Measurements from ENCODE around the gene FAM13A.
A peak's percentile ranks its signal among the peaks of the same experiment; 100 is the strongest.

Gene FAM13A

DNA sequence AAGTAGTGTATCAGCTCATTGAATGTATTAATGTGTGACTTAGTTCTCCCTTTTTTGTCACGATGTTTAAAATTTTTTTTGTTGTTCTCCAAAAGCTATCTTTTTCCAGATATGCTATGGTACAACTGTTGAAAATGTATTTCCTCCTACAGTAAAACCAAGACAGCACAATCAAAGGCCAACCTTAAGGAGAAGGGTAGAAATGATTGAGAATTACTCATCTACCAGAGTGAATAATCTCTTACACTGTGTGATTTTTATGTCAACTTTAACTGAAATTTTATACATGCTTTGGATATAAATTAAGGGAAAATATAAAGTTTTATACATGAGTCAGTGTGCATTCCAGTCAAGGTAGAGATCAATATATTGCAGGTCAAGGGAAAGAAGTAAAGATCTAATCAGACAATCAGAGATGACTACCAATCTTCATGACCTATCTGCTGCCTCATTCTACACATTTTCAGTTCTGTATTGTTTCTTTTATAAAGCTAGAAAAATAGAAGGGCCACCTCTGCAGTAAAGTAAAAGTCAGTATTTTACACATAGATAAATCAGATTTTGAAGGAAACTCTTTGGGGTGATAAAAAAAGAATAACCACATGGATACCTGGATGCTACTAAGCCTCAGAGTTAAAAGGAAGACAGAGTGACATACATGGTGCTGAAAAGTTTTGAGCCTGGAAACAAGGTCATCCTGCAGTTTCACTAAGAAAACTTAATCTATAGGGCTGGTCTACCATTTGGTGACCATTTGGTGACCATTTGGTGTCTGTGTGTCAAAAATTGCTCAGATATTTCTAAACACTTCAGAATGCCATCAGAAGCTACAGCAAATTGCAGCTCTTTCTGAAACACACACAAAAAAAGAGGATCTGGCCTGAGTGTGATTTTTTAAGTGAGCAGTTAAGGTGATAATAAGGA lies 1.6 kb downstream of the FAM13A start:
- Histone ChIP-seq H3K18ac (ENCODE audit: low read length) (no peak overlapping the region), H4K91ac (ENCODE audit: low read depth, low read length, poor library complexity) (no peak overlapping the region), H3K27ac (replicated peaks; ENCODE audit: low read length) (no peak overlapping the region), H2BK120ac (ENCODE audit: low read depth, low read length) (no peak overlapping the region), H3K9ac (ENCODE audit: low read depth, low read length, poor library complexity) (no peak overlapping the region), H3K4me2 (ENCODE audit: insufficient read depth, low read length, poor library complexity, severe bottlenecking) (peak overlapping the region; percentile 60), H2BK5ac (ENCODE audit: low read length) (no peak overlapping the region), H3K79me1 (ENCODE audit: low read depth, low read length) (peaks cover 5% of the 10 kb centered on the region), H2BK12ac (ENCODE audit: low read length) (no peak overlapping the region), H3K9me3 (replicated peaks in 1 of 2; ENCODE audit: control insufficient read depth in 2 of 2, insufficient read depth in 1 of 2, low read depth in 1 of 2, low read length in 2 of 2) (peaks cover 0 to 17% of the 10 kb centered on the region in 2 donors), H2AK5ac (ENCODE audit: low read depth, low read length) (no peak overlapping the region), H3K4me3 (ENCODE audit: low read length in 2 of 2) (peak overlapping the region; percentile 53 to 61), H3K4me1 (ENCODE audit: control insufficient read depth in 2 of 2, insufficient read depth in 1 of 2, low read depth in 1 of 2, low read length in 2 of 2) (peaks cover 2% of the 10 kb centered on the region in 2 donors), H3K23ac (ENCODE audit: low read depth, low read length, poor library complexity) (no peak overlapping the region), H2AFZ (ENCODE audit: low read length) (no peak overlapping the region), H3K14ac (ENCODE audit: low read length) (no peak overlapping the region), H2BK15ac (ENCODE audit: low read length) (no peak overlapping the region), H3K4ac (ENCODE audit: low read length) (no peak overlapping the region), H4K8ac (ENCODE audit: low read depth, low read length) (no peak overlapping the region), H3K36me3 (replicated peaks in 1 of 2; ENCODE audit: control insufficient read depth in 2 of 2, insufficient read depth in 2 of 2, low read length in 2 of 2) (no peaks in the 10 kb centered on the region), H3K27me3 (ENCODE audit: control insufficient read depth in 3 of 3, insufficient read depth in 3 of 3, low read depth in 1 of 3, low read length in 3 of 3) (no peaks in the 10 kb centered on the region)
- no peak for DNase-seq (ENCODE audit: low spot score)
- no CpG with 5 or more reads among the region's 1 CpG for WGBS, 2 donors (ENCODE audit: extremely low coverage in 2 of 2, insufficient read length in 2 of 2, insufficient replicate concordance in 1 of 2)

DNA sequence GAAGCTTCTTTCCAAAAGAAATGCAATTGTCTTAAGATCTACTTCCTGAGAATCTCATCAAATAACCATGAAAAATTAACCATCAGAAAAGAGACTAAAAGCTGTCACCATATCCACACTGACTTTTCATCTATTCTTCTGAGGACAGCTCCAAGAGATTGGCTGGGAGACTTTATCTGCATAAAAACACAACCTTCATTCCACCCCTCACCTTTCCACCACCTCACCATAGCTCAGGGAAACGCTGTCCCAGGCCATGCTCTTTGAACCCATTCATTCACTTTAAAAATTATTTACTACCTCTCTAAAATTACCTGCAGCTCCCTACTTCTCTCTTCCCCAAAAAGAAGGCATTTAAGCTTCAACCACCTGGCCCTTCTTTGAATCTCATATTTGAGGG lies 2.4 kb downstream of the FAM13A start:
- Histone ChIP-seq H3K4me2 (ENCODE audit: insufficient read depth, low read length, poor library complexity, severe bottlenecking) (no peak overlapping the region), H3K9ac (ENCODE audit: low read depth, low read length, poor library complexity) (no peak overlapping the region), H3K23ac (ENCODE audit: low read depth, low read length, poor library complexity) (no peak overlapping the region), H3K36me3 (replicated peaks in 1 of 2; ENCODE audit: control insufficient read depth in 2 of 2, insufficient read depth in 2 of 2, low read length in 2 of 2) (no peaks in the 10 kb centered on the region), H2BK15ac (ENCODE audit: low read length) (no peak overlapping the region), H2BK120ac (ENCODE audit: low read depth, low read length) (no peak overlapping the region), H2BK12ac (ENCODE audit: low read length) (no peak overlapping the region), H3K27me3 (ENCODE audit: control insufficient read depth in 3 of 3, insufficient read depth in 3 of 3, low read depth in 1 of 3, low read length in 3 of 3) (no peaks in the 10 kb centered on the region), H2AFZ (ENCODE audit: low read length) (no peak overlapping the region), H3K14ac (ENCODE audit: low read length) (no peak overlapping the region), H3K4ac (ENCODE audit: low read length) (no peak overlapping the region), H3K9me3 (replicated peaks in 1 of 2; ENCODE audit: control insufficient read depth in 2 of 2, insufficient read depth in 1 of 2, low read depth in 1 of 2, low read length in 2 of 2) (peaks cover 0 to 17% of the 10 kb centered on the region in 2 donors), H3K18ac (ENCODE audit: low read length) (no peak overlapping the region), H4K91ac (ENCODE audit: low read depth, low read length, poor library complexity) (no peak overlapping the region), H3K79me1 (ENCODE audit: low read depth, low read length) (peaks cover 5% of the 10 kb centered on the region), H2BK5ac (ENCODE audit: low read length) (no peak overlapping the region), H3K4me3 (ENCODE audit: low read length in 2 of 2) (no peak overlapping the region), H4K8ac (ENCODE audit: low read depth, low read length) (no peak overlapping the region), H3K4me1 (ENCODE audit: control insufficient read depth in 2 of 2, insufficient read depth in 1 of 2, low read depth in 1 of 2, low read length in 2 of 2) (peaks cover 2% of the 10 kb centered on the region in 2 donors), H3K27ac (replicated peaks; ENCODE audit: low read length) (no peak overlapping the region), H2AK5ac (ENCODE audit: low read depth, low read length) (no peak overlapping the region)
- no peak for DNase-seq (ENCODE audit: low spot score)
- WGBS, 2 donors (ENCODE audit: extremely low coverage in 2 of 2, insufficient read length in 2 of 2, insufficient replicate concordance in 1 of 2) = no CpG with 5 or more reads among the region's 1 CpG

DNA sequence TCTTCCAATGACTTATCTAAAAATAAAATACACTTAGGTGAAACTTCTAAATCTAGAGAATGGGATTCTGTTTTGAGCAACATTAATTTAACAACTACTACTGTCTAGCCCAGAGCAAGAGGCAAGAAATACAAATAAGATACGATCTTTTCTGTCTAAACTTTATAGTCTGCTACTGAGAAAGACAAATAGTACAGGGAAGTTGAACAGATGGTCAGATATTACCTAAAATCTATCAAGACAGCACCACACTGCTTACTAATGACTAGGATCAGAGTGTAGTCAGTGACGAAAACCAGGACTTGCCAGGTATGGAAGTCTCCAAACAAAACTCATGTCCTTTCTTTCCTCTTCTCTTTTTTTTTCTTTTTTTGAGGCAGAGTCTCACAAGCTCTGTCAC lies 7.1 kb downstream of the FAM13A start:
- Histone ChIP-seq H3K79me1 (ENCODE audit: low read depth, low read length) (peaks cover 4% of the 10 kb centered on the region), H2AFZ (ENCODE audit: low read length) (no peak overlapping the region), H3K27me3 (ENCODE audit: control insufficient read depth in 3 of 3, insufficient read depth in 3 of 3, low read depth in 1 of 3, low read length in 3 of 3) (no peaks in the 10 kb centered on the region), H3K4ac (ENCODE audit: low read length) (no peak overlapping the region), H3K4me2 (ENCODE audit: insufficient read depth, low read length, poor library complexity, severe bottlenecking) (no peak overlapping the region), H3K4me3 (ENCODE audit: low read length in 2 of 2) (no peak overlapping the region), H3K18ac (ENCODE audit: low read length) (no peak overlapping the region), H2BK5ac (ENCODE audit: low read length) (no peak overlapping the region), H4K8ac (ENCODE audit: low read depth, low read length) (no peak overlapping the region), H3K14ac (ENCODE audit: low read length) (no peak overlapping the region), H4K91ac (ENCODE audit: low read depth, low read length, poor library complexity) (no peak overlapping the region), H3K27ac (replicated peaks; ENCODE audit: low read length) (no peak overlapping the region), H2BK120ac (ENCODE audit: low read depth, low read length) (no peak overlapping the region), H3K9me3 (replicated peaks in 1 of 2; ENCODE audit: control insufficient read depth in 2 of 2, insufficient read depth in 1 of 2, low read depth in 1 of 2, low read length in 2 of 2) (peaks cover 0 to 17% of the 10 kb centered on the region in 2 donors), H3K4me1 (ENCODE audit: control insufficient read depth in 2 of 2, insufficient read depth in 1 of 2, low read depth in 1 of 2, low read length in 2 of 2) (peaks cover 0 to 2% of the 10 kb centered on the region in 2 donors), H3K36me3 (replicated peaks in 1 of 2; ENCODE audit: control insufficient read depth in 2 of 2, insufficient read depth in 2 of 2, low read length in 2 of 2) (no peaks in the 10 kb centered on the region), H3K9ac (ENCODE audit: low read depth, low read length, poor library complexity) (no peak overlapping the region), H2BK15ac (ENCODE audit: low read length) (no peak overlapping the region), H2BK12ac (ENCODE audit: low read length) (no peak overlapping the region), H3K23ac (ENCODE audit: low read depth, low read length, poor library complexity) (no peak overlapping the region), H2AK5ac (ENCODE audit: low read depth, low read length) (no peak overlapping the region)
- no CpG with 5 or more reads among the region's 2 CpGs for WGBS, 2 donors (ENCODE audit: extremely low coverage in 2 of 2, insufficient read length in 2 of 2, insufficient replicate concordance in 1 of 2)
- DNase-seq (ENCODE audit: low spot score) = no peak

DNA sequence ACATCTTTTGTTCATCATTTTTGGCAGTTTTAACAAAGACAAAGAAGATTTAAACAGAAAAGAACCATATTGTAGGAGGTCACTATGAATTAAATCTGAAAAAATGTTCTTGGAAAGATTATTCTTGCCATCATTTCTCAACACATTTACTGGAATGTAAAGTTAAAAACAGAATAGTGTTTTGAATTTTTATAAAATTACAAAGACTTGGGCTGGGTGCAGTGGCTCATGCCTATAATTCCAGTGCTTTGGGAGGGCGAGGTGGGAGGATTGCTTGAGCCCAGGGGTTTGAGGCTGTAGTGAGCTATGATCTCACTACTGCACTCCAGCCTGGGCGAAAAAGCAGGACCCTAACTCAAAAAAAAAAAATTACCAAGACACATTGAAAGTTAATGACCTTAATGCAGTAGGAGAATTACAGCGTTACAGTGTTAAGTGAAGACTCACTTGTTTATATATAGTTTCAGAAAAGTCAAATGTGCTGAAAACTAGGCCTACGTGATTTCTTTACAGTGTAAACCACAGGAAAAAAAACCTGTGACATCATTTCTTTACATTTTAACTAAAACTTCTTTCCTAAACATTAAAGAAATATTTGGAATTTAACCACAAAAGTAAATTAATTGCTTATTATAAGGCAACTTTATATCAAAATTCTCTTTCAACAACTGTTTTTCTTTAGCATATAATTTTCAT lies 7.9 kb downstream of the FAM13A start:
- Histone ChIP-seq H3K23ac (ENCODE audit: low read depth, low read length, poor library complexity) (no peak overlapping the region), H3K4me1 (ENCODE audit: control insufficient read depth in 2 of 2, insufficient read depth in 1 of 2, low read depth in 1 of 2, low read length in 2 of 2) (no peaks in the 10 kb centered on the region), H2BK15ac (ENCODE audit: low read length) (no peak overlapping the region), H3K79me1 (ENCODE audit: low read depth, low read length) (peaks cover 4% of the 10 kb centered on the region), H2AK5ac (ENCODE audit: low read depth, low read length) (no peak overlapping the region), H2BK120ac (ENCODE audit: low read depth, low read length) (no peak overlapping the region), H3K27me3 (ENCODE audit: control insufficient read depth in 3 of 3, insufficient read depth in 3 of 3, low read depth in 1 of 3, low read length in 3 of 3) (no peaks in the 10 kb centered on the region), H3K4me2 (ENCODE audit: insufficient read depth, low read length, poor library complexity, severe bottlenecking) (no peak overlapping the region), H4K91ac (ENCODE audit: low read depth, low read length, poor library complexity) (no peak overlapping the region), H3K4ac (ENCODE audit: low read length) (no peak overlapping the region), H3K14ac (ENCODE audit: low read length) (no peak overlapping the region), H3K27ac (replicated peaks; ENCODE audit: low read length) (no peak overlapping the region), H3K9ac (ENCODE audit: low read depth, low read length, poor library complexity) (no peak overlapping the region), H4K8ac (ENCODE audit: low read depth, low read length) (no peak overlapping the region), H2AFZ (ENCODE audit: low read length) (no peak overlapping the region), H3K9me3 (replicated peaks in 1 of 2; ENCODE audit: control insufficient read depth in 2 of 2, insufficient read depth in 1 of 2, low read depth in 1 of 2, low read length in 2 of 2) (peaks cover 0 to 20% of the 10 kb centered on the region in 2 donors), H3K4me3 (ENCODE audit: low read length in 2 of 2) (no peak overlapping the region), H3K18ac (ENCODE audit: low read length) (no peak overlapping the region), H2BK5ac (ENCODE audit: low read length) (no peak overlapping the region), H2BK12ac (ENCODE audit: low read length) (no peak overlapping the region), H3K36me3 (replicated peaks in 1 of 2; ENCODE audit: control insufficient read depth in 2 of 2, insufficient read depth in 2 of 2, low read length in 2 of 2) (no peaks in the 10 kb centered on the region)
- WGBS, 2 donors (ENCODE audit: extremely low coverage in 2 of 2, insufficient read length in 2 of 2, insufficient replicate concordance in 1 of 2) = no CpG with 5 or more reads among the region's 4 CpGs
- DNase-seq (ENCODE audit: low spot score) = no peak
